Upper lobe of left lung (tissue), 4 donors: Measurements from ENCODE around the gene ENAH.

Experiments used
- POLR2A ChIP-seq, 4 donors: fragments of 450-650 bp; IDR thresholded peaks; one replicate each; pipeline ENCODE4 v1.5.1; 2016 to 2017; ENCODE audit warnings: antibody characterized with exemption in 4 of 4, mild to moderate bottlenecking in 2 of 4
- POLR2AphosphoS5 ChIP-seq, 2 donors: sonication (generic); formaldehyde crosslinking; IDR thresholded peaks; one replicate each; pipeline ENCODE4 v1.5.1; 2017; ENCODE audit warnings: antibody characterized with exemption in 2 of 2
- TF ChIP-seq, protein P1 (sequence below), 6 experiments: fragments of 450-650 bp in 4 of 6; fragments of 200-600 bp in 2 of 6; sonication (generic) in 2 of 6; IDR thresholded peaks; one replicate each; pipeline ENCODE4 v1.5.1; 2016 to 2019; ENCODE audit warnings: antibody characterized with exemption in 6 of 6

DNA sequence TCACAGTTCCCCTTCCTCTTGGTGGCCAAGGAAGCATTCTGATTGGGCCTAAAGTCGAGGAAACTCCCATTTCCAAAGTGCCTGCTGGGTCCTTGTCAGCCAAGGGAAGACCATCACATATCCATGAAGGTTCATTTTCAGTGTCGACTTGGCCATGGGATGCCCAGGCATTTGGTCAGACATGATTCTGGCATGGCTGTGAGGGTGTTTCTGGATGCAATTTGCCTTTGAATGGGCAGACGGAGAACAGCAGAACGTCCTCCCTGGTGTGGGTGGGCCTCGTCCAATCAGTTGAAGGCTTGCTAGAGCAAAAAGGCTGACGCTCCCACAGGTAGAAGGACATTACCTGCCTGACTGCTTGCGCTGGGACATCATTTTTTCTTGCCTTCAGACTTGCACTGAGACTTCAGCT, 176.8 kb downstream of the ENAH start:
- TF ChIP-seq, protein P1, sequence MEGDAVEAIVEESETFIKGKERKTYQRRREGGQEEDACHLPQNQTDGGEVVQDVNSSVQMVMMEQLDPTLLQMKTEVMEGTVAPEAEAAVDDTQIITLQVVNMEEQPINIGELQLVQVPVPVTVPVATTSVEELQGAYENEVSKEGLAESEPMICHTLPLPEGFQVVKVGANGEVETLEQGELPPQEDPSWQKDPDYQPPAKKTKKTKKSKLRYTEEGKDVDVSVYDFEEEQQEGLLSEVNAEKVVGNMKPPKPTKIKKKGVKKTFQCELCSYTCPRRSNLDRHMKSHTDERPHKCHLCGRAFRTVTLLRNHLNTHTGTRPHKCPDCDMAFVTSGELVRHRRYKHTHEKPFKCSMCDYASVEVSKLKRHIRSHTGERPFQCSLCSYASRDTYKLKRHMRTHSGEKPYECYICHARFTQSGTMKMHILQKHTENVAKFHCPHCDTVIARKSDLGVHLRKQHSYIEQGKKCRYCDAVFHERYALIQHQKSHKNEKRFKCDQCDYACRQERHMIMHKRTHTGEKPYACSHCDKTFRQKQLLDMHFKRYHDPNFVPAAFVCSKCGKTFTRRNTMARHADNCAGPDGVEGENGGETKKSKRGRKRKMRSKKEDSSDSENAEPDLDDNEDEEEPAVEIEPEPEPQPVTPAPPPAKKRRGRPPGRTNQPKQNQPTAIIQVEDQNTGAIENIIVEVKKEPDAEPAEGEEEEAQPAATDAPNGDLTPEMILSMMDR (IDR thresholded peaks at IDR 0.05) = no peak
- no peak for TF ChIP-seq POLR2A (IDR thresholded peaks at IDR 0.05)
- no peak for TF ChIP-seq POLR2AphosphoS5 (IDR thresholded peaks at IDR 0.05)
